COLO668 (cell line): ENCODE measurements around the gene SLC10A7.
"Not testable (repeated sequence)": the region's sequence is repeated elsewhere in the genome, so short reads cannot be mapped to it uniquely, and the experiment has no call there.

Experiments used
- DNase-seq: peaks from one replicate; lab custom pipeline; 2025; ENCODE audit not compliant: unreplicated experiment; lab: John Stamatoyannopoulos, UW

Gene SLC10A7

DNA sequence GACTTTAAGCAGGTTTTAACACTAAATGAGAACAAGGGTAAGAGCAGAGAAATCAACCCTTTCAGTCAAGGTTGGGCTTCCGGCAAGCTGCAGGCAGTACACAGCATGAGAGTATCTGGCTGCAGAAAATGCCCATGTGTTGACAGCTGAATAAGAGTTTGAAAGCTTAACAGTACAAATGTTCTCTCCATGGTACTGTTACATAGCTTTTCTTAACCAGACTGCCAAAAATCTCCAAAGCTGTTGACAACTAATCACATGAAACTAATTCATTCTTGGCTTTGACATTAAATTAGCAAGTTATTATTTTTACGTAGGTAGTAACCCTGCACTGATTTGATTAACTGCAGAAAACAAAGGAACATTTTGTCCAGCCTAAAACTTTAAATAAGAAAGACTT lies 153.5 kb downstream of the SLC10A7 start:
- DNase-seq, result no peak

DNA sequence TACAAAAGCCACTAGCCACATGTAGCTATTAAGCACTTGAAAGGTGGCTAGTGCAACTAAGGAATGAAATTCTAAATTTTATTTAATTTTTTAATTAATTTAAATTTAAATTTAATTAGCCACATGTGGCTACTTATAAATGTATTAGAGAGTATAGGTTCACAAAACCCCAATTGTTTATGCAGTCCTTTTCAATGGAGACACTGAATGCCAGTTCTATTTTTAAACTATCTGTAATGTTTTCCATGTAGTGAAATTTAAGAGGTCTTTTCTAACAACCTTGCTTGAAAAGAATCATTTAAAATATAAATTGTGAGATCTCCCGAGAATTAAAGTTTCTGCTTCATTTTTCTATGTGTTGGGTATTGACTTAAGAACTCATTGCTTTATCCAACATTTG lies 154.4 kb downstream of the SLC10A7 start:
- no peak for DNase-seq

DNA sequence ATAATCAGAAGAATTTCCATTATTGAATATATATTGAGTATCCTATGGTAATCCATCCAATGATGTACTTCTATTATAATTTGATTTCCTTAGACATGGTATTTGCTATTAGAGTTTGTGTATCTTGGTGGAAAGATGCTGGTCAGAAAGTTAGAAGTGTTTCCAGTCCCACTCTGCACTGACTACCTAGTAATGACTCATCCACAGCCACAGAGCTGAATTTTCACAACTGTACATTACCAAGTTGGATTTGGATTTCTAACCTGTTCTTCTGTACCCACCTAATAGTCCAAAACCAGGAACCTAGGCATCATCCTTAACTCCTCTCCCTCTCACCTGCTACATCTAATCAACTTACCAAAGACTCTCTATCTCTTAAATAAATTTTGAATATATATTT lies 162.0 kb downstream of the SLC10A7 start:
- no peak for DNase-seq

DNA sequence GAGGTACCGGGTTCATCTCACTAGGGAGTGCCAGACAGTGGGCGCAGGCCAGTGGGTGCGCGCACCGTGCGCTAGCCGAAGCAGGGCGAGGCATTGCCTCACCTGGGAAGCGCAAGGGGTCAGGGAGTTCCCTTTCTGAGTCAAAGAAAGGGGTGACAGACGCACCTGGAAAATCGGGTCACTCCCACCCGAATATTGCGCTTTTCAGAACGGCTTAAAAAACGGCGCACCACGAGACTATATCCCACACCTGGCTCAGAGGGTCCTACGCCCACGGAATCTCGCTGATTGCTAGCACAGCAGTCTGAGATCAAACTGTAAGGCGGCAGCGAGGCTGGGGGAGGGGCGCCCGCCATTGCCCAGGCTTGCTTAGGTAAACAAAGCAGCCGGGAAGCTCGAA lies 171.6 kb downstream of the SLC10A7 start:
- not testable (repeated sequence) for DNase-seq

DNA sequence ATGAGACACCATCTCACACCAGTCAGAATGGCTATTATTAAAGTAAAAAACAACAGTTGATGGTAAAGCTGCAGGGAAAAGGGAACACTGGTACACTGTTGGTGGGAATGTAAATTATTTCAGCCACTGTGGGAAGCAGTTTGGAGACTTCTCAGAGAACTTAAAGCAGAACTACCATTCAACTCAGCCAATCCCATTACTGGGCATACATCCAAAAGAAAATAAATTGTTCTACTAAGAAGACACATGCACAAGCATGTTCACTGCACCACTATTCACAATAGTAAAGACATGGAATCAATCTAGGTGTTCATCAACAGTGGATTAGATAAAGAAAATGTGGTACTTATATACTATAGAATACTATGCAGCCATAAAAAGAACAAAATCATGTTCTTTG lies 172.4 kb downstream of the SLC10A7 start:
- no peak for DNase-seq

DNA sequence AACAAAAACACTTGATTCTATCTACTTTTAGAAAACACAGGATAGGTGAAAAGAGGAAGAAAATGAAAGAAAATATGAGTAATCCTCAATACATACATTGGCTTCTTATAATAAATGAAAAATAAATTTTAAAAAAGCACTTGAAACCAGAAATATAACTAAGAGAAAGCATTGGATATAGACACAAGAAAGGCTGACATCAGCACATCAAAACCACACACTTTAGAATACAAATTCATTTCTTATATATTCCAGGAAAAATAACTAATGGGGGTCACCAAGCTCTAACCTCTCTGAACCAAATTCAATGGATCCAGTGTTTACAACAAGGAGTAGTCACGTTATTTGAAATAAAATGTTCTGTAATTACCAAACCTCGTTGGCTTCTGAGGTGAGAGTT lies 173.9 kb downstream of the SLC10A7 start:
- no peak for DNase-seq

DNA sequence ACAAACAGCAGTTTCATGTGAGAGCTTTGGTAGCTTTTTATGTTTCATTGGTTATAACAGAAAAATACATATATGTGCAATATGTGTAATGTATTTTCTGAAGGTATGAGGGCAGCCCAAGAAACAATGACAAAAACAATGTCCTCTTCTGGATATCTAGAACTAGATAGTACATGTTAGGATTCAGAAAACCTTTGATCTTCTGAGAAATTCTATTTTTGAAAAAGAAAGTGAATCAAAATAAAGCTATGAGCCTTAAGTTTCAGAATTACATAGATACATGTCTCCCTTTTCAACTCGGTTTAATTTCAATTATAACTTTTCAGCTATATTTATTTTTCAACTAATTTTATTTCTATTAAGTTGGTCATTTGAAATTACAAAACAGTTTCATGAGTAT lies 175.5 kb downstream of the SLC10A7 start:
- DNase-seq, result no peak

DNA sequence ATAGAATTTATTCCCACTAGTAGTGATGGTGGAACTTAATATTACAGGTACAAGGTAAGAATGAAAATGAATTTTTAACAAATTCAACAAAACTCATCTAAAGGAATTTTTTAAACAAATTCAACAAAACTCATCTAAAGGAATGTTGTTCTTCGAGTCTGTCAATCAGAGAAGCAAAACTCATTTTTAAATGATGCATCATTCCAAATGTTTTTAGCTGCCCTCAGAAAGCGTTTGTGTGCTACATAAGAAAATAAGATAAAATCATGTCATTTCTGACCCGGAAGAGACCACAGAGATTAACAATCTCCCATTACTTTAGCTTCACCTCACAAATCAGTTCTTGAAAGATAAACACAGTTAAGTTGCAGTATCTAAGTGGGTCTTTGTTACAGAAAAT lies 178.0 kb downstream of the SLC10A7 start:
- no peak for DNase-seq

DNA sequence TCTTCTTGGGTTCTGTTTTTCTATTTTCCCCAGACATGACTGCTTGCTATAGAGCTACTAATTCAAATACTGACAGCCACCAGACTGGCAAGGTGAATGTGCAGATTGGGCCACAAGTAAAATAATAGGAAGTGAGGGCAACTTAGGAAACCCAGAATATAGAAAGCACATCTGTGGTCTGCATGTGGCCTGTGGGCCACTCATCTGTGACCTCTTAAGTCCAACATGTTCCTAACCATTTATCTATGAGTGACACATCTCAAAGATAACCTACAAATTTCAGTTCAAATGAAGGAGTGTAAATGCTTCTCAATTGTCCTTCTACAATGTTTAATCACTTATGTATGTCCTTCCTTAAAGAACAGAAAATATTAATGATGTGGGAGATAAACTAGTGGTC lies 178.5 kb downstream of the SLC10A7 start:
- no peak for DNase-seq

DNA sequence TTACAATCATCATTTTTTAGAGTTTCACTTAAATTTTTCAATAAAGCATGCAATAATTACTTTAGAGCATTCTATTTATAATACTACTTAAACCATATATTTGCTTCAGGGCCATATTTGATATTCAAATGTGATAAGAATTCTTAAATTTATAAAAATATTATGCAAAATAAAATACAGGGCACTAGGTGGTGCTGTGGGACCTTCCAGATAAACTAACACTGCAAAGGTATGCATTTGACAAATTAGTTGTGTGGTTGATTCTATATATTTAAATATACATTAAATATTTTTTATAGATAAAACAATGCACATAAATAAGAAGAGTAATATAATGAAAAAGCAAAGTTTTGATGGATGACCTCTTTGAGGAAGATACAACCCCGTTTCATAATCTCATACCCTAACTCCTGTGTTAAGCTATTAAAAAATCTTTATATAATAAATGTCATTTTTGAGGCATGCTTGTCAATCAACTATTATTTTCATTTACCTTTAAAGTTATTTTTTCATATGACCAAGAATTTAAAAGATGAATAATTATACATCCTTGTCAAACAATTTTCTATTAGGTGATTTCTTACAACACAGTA lies 179.0 kb downstream of the SLC10A7 start:
- peak; percentile 19 for DNase-seq

DNA sequence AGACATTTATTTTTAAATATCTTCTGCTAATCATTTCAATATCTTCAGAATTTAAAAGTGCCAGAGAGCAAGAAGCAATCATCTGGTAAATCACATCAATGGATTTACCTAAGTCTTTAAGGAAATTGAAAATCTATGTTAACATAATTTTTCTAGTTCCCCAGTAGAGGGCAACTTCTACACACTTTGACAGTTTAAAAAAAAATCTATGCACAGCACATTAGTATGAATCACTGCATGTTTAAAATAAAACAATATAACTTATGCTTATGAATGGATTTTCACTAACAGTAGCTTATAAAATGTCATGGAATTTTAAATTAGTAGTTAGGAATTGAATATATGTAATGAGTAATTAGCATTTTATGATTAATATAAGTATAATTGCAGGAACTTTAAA lies 180.9 kb downstream of the SLC10A7 start:
- DNase-seq, result no peak

DNA sequence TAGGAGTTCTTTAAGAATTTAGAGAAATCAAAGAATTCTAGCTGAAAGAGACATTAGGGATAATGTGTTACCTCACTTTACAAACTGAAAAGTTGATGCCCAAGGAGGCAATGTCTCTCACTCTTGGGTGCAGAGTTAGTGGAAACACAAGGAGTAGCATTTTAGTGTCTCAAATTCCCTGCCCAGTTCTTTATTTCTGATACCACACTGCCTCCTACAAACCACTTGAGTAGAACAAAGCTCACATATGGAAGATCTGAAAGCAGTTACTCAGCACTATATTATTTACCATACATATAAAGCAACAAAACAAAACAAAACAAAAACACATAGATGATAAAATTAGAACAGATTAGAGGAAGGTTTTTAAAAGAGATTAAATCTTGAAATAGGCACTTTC lies 183.2 kb downstream of the SLC10A7 start:
- no peak for DNase-seq

DNA sequence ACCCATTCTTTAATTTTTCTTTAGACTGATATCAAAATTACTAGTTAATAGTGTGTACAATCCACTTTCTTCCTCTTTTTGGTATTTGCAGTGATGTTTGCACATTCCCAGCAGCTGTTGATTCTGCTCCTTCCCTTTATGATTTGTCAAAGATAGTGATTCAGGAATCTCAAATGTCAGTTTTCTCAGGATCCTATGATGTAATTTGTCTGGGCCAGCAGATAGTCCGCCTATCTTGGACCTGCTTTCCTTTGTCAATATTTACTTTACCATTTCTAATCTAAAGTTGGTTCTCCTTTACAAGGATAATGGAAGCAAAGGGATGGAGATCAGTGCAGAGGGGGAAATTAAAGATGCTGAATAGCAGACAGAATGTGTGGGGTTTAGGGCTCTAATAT lies 185.3 kb downstream of the SLC10A7 start:
- DNase-seq, result no peak

DNA sequence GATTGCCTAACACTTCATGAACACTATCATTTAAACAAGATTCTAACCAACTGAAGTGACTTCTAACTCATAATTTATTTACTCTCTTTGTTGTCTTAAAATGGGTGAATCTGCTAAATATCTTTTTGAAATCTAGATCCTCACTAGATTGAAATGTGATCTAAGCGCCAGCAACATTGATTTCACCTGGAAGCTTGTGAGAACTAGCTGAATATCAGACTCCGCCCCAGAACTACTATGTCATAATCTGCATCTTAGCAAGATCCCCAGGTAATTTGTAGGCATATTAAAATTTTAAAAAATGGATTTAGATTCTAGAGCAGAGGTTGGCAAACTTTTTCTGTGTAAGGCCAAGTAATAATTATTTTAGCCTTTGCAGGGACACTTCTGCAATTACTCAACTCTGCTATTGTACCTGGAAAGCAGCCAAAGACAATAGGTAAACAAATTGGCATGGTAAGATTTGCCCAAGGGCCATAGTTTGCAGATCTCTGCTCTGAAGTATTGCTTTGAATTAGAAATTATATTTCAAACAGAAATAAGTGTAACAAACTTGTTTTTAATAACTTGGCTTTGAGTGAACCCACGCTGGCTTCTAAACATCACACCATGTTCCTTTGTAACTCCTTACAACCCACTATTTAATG lies 185.9 kb downstream of the SLC10A7 start:
- no peak for DNase-seq

DNA sequence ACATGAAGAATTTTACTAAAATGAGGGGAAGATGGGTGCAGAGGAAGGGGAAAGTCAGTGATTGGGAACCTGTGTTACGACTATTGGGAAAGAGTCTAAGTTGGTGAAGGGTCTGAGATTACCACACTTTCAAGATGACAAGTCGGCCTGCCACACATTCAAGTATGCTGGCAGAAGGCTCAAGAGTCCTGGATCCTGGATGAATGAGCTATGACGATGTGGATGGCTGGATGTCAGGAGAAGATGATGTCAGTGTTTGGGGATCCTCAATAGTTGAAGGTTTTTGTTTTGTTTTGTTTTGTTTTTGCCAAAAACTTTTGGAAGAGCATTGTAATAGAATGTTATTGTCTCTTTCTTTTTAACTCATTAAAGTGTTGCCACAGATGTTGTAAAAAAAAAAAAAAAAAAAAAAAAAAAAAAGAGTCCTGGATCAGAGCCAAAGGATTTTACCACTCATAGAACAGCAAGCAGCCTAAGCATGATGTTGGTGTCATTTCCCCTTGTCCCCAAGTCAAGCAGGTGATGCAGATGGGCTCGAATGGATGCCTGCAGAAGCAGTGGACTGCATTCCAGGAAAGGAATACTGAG lies 186.8 kb downstream of the SLC10A7 start:
- no peak for DNase-seq

DNA sequence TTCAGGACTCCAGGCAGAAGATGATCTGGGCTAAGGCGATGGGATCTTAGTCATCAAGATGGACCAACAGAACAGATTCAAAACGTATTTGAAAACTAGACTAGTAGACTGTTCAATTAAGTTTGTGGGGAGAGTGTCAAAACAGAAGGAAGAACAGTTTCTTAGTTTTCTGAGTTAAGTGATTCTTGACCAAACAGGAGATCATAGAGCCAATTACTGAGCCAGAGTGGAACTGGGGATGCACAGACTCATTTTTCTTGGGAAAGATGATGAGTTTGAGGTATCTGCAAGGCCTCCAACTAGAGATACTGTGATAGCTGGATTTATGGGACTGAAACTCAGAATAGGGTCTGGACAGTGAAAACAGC lies 187.9 kb downstream of the SLC10A7 start:
- DNase-seq, result no peak

DNA sequence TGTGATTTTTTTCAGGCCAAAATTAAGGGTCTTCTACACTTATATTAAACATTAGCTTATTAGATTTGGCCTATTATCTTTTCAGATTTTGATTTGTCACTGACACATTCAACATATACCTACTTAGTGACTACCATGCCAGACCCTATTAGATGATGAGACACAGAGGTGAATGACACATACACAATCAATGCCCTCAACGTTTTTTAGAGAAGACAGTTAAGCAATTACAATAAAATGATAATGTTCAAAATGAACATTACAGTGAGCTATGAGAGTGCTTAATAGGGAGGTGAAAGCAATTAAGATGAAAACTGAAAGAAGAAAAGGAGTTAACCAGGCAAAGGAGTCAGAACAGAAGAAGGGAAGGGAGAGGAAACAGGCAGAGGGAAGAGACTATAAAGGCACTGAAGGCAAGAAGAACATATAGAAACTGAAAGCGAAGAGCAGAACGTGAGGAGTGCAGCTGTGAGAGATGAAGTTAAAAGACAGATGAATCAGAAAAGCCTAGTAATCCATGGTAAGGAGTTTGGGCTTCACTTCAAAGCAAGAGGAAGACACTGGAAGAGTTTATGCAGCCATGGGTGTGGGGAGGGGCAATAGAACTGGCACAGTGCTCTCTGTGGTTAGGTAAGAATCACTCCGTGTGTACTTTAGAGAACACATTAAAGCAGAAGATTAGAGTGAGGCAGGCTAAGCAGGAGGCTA lies 188.4 kb downstream of the SLC10A7 start:
- DNase-seq, result no peak

DNA sequence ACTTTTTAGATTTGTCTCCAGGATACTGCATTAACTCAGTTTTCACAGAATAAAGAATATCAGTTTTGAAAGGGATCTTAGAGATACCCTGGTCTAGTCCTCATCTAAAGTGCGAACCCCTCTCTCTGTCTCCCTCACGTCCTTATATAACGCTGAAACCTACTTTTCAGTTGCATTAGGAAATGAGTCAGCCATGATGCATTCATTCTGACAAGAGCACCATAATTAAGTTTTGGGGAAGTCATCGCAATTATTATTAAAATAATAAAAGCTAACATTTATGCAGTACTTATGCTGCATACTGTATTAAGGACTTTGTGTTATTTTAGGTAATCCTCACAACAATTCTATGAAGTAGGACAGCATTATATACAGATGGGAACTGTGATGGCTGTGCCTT lies 191.3 kb downstream of the SLC10A7 start:
- no peak for DNase-seq

DNA sequence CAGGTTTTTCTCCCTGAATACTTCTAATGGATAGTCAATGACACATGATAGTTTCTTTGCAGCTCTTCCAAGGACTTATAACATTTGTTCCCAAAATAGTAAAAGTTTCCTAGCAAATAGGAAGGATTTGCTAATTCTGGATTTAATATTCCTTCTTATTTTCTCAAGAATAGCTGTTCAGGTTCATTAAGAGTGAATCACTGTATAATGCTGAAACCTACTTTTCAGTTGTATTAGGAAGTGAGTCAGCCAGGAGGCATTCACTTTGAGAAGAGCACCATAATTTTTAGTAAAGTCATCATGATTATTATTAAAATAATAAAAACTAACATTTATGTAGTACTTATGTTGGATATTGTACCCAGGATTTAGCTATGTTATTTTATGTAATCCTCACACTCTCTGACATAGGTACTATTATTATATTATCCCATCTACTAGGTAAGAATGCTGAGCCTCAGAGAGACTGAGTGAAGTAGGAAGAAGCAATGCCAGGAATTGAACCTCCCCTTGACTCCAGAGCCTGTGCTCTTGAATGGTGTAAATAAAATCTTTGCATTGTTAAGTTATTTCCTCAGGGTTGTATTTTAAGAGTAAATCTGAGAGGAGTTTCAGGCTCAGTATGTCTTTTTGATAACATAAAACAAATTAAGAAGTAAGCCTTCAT lies 192.6 kb downstream of the SLC10A7 start:
- DNase-seq, result no peak

DNA sequence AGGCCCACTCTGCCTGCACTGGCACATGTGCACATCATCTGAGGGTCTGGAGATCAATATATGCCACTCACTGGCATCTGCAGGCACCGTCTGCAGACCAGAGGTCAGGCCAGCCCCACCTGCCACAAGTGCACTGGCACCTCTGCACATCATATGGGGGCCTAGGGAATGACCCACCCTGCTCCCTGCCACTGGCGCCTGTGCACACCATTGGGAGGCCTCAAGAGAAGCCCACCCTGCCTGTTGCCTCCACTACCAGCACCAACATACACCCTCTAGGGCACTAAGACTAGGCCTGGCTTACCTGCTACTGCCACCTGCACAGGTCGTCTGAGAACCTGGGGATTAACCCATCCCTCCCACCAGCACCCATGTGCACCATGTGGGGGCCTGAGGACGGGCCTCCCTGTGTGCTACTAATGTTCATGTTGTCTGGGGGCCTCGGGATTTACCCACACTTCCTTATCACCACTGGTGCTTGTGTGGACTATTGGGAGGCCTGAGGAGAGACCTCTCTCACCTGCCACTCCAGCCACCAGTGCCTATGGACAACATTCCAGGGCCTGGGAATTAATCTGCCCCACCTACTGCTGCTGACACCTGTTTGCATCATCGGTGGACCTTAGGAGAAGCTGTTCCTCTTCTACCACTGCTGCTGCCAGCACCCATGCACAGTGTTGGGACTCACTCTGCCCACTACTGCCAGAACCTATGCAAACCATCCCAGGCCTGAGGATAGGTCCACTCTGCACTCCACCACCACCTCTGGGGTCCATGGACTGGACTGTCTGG lies 193.7 kb downstream of the SLC10A7 start:
- no peak for DNase-seq

DNA sequence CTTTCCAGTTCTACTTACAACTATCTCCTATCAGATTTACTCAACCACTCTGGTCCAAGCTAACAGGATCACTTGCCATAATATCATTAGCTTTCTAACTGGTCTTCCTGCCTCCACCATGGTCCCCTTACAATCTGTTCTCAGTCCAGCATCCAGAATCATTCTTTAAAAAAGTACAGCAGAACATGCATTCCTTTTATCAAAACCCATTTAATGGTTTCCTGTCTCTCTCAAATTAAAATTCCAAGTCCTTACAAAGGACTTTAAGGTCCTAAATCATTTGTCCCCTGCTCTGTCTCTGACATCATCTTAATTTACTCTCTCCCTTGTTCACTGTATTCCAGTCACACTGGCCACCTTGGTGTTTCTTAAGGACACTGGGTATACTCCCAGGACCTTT lies 202.8 kb downstream of the SLC10A7 start:
- no peak for DNase-seq
